ENCODE measurements around the gene PLCH1.

GRCh38 chr3:155647206-155647605 is 97.7 kb downstream of the PLCH1 start:
- TF ChIP-seq CTCF (IDR thresholded peaks at IDR 0.05; ENCODE audit: poor library complexity) (no peak), EZH2phosphoT487 (IDR thresholded peaks at IDR 0.05; ENCODE audit: low read depth, severe bottlenecking, unreplicated experiment) (no peak)

Data from hepatocyte (in vitro differentiated cells).